ENCODE results near the gene RHOF. TPM values are rescaled to one million over a fixed set of nuclear protein-coding genes. Genes with fewer than 3 reads are reported as not detected.

Gene RHOF
- total and polyA plus RNA-seq, 2 of the 8 experiments (the other 6 are each of a cell fraction or from before 2014, with no cell fraction given) = 23.8 to 31.9 TPM

DNA sequence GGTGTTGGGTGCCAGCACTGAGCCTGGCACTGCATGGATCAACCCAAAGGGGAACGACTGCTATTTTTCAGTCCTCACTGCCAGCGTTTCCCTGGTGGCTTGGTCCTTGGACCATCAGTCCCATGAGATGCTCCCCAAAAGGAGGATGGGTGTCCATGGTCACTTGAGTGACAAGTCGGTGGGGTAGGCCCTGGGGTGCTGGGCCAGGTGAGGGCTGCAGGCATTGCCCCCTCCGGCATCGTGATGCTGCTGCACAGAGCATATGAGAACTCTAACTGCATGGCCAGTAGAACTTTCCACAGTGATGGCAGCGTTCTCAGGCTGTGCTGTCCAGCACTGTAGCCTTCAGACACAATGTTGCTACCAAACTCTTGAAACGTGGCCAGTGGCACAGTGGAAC, 26.6 kb upstream of the RHOF start:
- no peak for DNase-seq (ENCODE audit: low read depth in 1 of 2, low spot score in 2 of 2)
- Histone ChIP-seq H2AFZ (ENCODE audit: low read length) (no peak overlapping the region), H3K9me3 (ENCODE audit: insufficient read depth in 2 of 2, low read depth in 1 of 2, low read length in 1 of 2) (no peaks in the 10 kb centered on the region), H3K14ac (ENCODE audit: insufficient read length) (no peak overlapping the region), H3K4me1 (replicated peaks in 1 of 4; ENCODE audit: control insufficient read depth in 3 of 4, insufficient read depth in 4 of 4, low read length in 3 of 4) (no peaks in the 10 kb centered on the region), H3K18ac (ENCODE audit: extremely low read depth, low read length) (no peak overlapping the region), H3K79me2 (ENCODE audit: control insufficient read depth in 1 of 2, insufficient read depth in 2 of 2, low read length in 2 of 2) (no peaks in the 10 kb centered on the region), H3K23me2 (ENCODE audit: low read depth, low read length) (no peaks in the 10 kb centered on the region), H2BK12ac (ENCODE audit: low read depth, low read length) (no peak overlapping the region), H3K56ac (replicated peaks; ENCODE audit: insufficient read length, low read depth, low read length) (no peak overlapping the region), H4K20me1 (replicated peaks in 1 of 2; ENCODE audit: control insufficient read depth in 1 of 2, insufficient read depth in 2 of 2, low read length in 2 of 2) (peaks cover 0 to 11% of the 10 kb centered on the region in 2 experiments), H3K27me3 (replicated peaks in 1 of 4; ENCODE audit: control insufficient read depth in 3 of 4, extremely low read depth in 1 of 4, insufficient read depth in 3 of 4, low read length in 3 of 4) (no peaks in the 10 kb centered on the region), H3K4ac (replicated peaks; ENCODE audit: insufficient read length, low read depth, low read length) (no peak overlapping the region), H3K36me3 (ENCODE audit: control insufficient read depth in 2 of 4, insufficient read depth in 4 of 4, low read length in 3 of 4) (peaks cover 7 to 43% (median 27%) of the 10 kb centered on the region in 4 experiments), H3K79me1 (ENCODE audit: low read depth, low read length) (no peaks in the 10 kb centered on the region), H2BK15ac (ENCODE audit: low read length) (no peak overlapping the region), H3K23ac (ENCODE audit: insufficient read length) (no peak overlapping the region), H2BK20ac (ENCODE audit: low read length) (no peak overlapping the region), H2BK5ac (ENCODE audit: low read depth, low read length) (no peak overlapping the region), H4K91ac (replicated peaks; ENCODE audit: insufficient read length, low read length) (no peak overlapping the region), H4K8ac (ENCODE audit: extremely low read depth, insufficient read depth, low read length) (no peak overlapping the region; the same call in 1 of the 2 replicates), H3K27ac (ENCODE audit: low read depth, low read length) (no peak overlapping the region), H3K9ac (replicated peaks in 1 of 4; ENCODE audit: extremely low read depth in 1 of 4, low read depth in 3 of 4, low read length in 3 of 4) (no peak overlapping the region), H3K4me3 (ENCODE audit: extremely low read depth in 1 of 4, insufficient read depth in 2 of 4, low read depth in 3 of 4, low read length in 4 of 4) (no peak overlapping the region), H3K4me2 (ENCODE audit: insufficient read depth in 1 of 2, low read depth in 2 of 2, low read length in 2 of 2) (no peak overlapping the region), H2BK120ac (replicated peaks; ENCODE audit: low read depth, low read length) (no peak overlapping the region), H4K5ac (ENCODE audit: insufficient read length, low read depth, low read length) (no peak overlapping the region), H2AK5ac (ENCODE audit: low read depth, low read length) (no peak overlapping the region)
- 88% methylated on average over 7 of the region's 7 CpGs; no CpG with 5 or more reads in 1 of the 2 experiments for WGBS, 2 experiments (ENCODE audit: extremely low coverage in 1 of 2, insufficient coverage in 1 of 2, insufficient read length in 1 of 2, insufficient replicate concordance in 2 of 2, low coverage in 1 of 2, low lambda C conversion rate in 2 of 2, missing lambda C conversion rate in 1 of 2)
- TF ChIP-seq, protein P1, sequence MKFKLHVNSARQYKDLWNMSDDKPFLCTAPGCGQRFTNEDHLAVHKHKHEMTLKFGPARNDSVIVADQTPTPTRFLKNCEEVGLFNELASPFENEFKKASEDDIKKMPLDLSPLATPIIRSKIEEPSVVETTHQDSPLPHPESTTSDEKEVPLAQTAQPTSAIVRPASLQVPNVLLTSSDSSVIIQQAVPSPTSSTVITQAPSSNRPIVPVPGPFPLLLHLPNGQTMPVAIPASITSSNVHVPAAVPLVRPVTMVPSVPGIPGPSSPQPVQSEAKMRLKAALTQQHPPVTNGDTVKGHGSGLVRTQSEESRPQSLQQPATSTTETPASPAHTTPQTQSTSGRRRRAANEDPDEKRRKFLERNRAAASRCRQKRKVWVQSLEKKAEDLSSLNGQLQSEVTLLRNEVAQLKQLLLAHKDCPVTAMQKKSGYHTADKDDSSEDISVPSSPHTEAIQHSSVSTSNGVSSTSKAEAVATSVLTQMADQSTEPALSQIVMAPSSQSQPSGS (IDR thresholded peaks at IDR 0.05; ENCODE audit: low read length) = no peak
- TF ChIP-seq ZNF274 (IDR thresholded peaks at IDR 0.05; ENCODE audit: borderline replicate concordance, extremely low read depth, low read length) (no peak), POU5F1 (IDR thresholded peaks at IDR 0.05; ENCODE audit: low read depth, low read length) (no peak), JUND (IDR thresholded peaks at IDR 0.05; ENCODE audit: low read length) (no peak), SP2 (IDR thresholded peaks at IDR 0.05; ENCODE audit: low read length) (no peak)
- TF ChIP-seq, protein P2, sequence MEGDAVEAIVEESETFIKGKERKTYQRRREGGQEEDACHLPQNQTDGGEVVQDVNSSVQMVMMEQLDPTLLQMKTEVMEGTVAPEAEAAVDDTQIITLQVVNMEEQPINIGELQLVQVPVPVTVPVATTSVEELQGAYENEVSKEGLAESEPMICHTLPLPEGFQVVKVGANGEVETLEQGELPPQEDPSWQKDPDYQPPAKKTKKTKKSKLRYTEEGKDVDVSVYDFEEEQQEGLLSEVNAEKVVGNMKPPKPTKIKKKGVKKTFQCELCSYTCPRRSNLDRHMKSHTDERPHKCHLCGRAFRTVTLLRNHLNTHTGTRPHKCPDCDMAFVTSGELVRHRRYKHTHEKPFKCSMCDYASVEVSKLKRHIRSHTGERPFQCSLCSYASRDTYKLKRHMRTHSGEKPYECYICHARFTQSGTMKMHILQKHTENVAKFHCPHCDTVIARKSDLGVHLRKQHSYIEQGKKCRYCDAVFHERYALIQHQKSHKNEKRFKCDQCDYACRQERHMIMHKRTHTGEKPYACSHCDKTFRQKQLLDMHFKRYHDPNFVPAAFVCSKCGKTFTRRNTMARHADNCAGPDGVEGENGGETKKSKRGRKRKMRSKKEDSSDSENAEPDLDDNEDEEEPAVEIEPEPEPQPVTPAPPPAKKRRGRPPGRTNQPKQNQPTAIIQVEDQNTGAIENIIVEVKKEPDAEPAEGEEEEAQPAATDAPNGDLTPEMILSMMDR (IDR thresholded peaks at IDR 0.05; ENCODE audit: control extremely low read depth in 1 of 3, insufficient read depth in 1 of 3, low read depth in 1 of 3, low read length in 3 of 3) = no peak
- CTCF ChIA-PET (ENCODE audit: partially characterized antibody) = interaction anchor here (1.6 to 14.5 kb wide), 2 partner anchors 18 to 26 kb away, joined by 3 to 163 read pairs; partner anchors contain the start of gene RHOF
- POLR2A ChIA-PET (ENCODE audit: partially characterized antibody) = interaction anchor here (0.9 to 2.7 kb wide), 2 partner anchors 14 to 17 kb away, joined by 3 to 10 read pairs; no protein-coding TSS in a partner anchor
- FAIRE-seq = no peak
